Rectal smooth muscle tissue (tissue), 1 donor: ENCODE results near the gene ACKR2.

Experiments
- H3K27ac ChIP-seq: one replicate; pipeline ENCODE4 v1.7.0; 2013; ENCODE audit warnings: low read depth, low read length, inconsistent platforms
- H3K27me3 ChIP-seq: one replicate; pipeline ENCODE4 v1.7.0; 2013; ENCODE audit warnings: low read length; ENCODE audit not compliant: control insufficient read depth, insufficient read depth
- H3K36me3 ChIP-seq: one replicate; pipeline ENCODE4 v1.7.0; 2013; ENCODE audit warnings: low read length; ENCODE audit not compliant: control insufficient read depth, insufficient read depth
- H3K4me1 ChIP-seq: one replicate; pipeline ENCODE4 v1.7.0; 2013; ENCODE audit warnings: low read length; ENCODE audit not compliant: control insufficient read depth, insufficient read depth
- H3K4me3 ChIP-seq: one replicate; pipeline ENCODE4 v1.7.0; 2013; ENCODE audit warnings: low read length
- H3K9ac ChIP-seq: one replicate; pipeline ENCODE4 v1.7.0; 2013; ENCODE audit warnings: low read length

ACKR2 gene

GRCh38 chr3:42914771-42915515 lies 105.7 kb downstream of the ACKR2 start:
- Histone ChIP-seq H3K9ac (no peak overlapping the region), H3K27ac (no peak overlapping the region), H3K4me1 (no peaks in the 10 kb centered on the region), H3K4me3 (no peak overlapping the region), H3K27me3 (no peaks in the 10 kb centered on the region), H3K36me3 (peaks cover 27% of the 10 kb centered on the region)
